ENCODE measurements around the gene GSAP.

GSAP gene

DNA sequence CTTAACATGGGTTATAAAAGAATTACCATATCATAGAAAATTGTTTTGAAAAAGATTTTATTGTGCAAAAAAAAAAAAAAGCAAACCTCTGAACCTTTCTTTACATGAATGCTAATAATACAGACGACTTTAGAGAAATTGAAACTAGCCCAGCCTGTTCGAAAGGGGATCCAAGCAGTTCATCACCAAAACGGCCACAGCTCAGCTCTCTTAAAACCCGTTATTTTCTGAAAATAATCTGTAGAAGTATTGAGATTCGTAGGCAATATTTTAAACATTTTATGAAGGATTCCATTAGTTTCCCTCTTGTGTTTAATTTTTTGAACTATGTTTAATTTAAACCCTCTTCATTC, 9.9 kb upstream of the GSAP start:
- no peak overlapping the region for H3K4me3 ChIP-seq (ENCODE audit: low read depth, low read length)
- no peak for DNase-seq (ENCODE audit: low read depth)
- no peak for TF ChIP-seq MYC (IDR thresholded peaks at IDR 0.05; ENCODE audit: low read depth, low read length)

GRCh38 chr7:77425101-77426051, 9.2 kb upstream of the GSAP start:
- no peak overlapping the region for H3K4me3 ChIP-seq (ENCODE audit: low read depth, low read length)
- TF ChIP-seq, protein P1, sequence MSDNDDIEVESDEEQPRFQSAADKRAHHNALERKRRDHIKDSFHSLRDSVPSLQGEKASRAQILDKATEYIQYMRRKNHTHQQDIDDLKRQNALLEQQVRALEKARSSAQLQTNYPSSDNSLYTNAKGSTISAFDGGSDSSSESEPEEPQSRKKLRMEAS (IDR thresholded peaks at IDR 0.05; ENCODE audit: low read depth, low read length): no peak
- TF ChIP-seq CTCF (IDR thresholded peaks at IDR 0.05; ENCODE audit: low read depth, low read length) (no peak), MYC (IDR thresholded peaks at IDR 0.05; ENCODE audit: low read depth, low read length) (no peak), POLR2A (IDR thresholded peaks at IDR 0.05; ENCODE audit: extremely low read depth, insufficient read length) (no peak)
- DNase-seq (ENCODE audit: low read depth): no peak

GRCh38 chr7:77422500-77422899, 6.4 kb upstream of the GSAP start:
- H3K4me3 ChIP-seq (ENCODE audit: low read depth, low read length): no peak overlapping the region
- TF ChIP-seq MYC (IDR thresholded peaks at IDR 0.05; ENCODE audit: low read depth, low read length): no peak
- no peak for TF ChIP-seq POLR2A (IDR thresholded peaks at IDR 0.05; ENCODE audit: extremely low read depth, insufficient read length)
- TF ChIP-seq, protein P1 (IDR thresholded peaks at IDR 0.05; ENCODE audit: low read depth, low read length): no peak
- no peak for TF ChIP-seq CTCF (IDR thresholded peaks at IDR 0.05; ENCODE audit: low read depth, low read length)
- no peak for DNase-seq (ENCODE audit: low read depth)

DNA sequence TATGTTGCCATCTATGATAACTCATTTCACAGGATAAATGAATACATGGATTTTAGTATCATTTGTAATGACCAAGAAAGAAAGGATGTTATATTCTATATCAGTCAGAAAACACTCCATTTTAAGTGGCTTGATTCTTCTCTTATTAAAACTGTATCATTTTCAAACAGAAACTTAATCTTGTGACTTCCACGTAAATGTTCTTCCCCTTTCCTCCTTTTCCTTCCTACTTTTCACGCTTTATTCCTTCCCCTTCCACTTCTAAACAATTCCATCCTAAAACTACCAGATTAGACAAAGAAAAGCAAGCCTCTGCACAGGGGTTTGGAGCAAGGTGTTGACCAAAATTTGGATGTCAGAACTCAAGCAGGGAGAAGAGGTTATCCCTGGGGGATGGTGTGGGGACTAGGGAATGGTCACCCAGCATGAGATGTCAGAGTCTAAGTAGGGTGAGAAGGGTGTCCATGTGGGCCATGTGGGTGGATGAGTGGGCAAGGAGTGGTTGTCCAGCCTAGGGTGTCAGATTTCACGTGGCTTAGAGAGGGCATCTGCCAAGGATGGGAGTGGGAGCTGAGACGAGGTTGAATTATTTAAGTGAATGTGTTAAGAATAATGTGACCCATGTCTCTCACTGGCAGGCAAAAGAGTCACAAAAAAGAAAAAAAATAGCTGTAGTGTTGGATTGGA, 5.0 kb upstream of the GSAP start:
- no peak overlapping the region for H3K4me3 ChIP-seq (ENCODE audit: low read depth, low read length)
- no peak for DNase-seq (ENCODE audit: low read depth)
- TF ChIP-seq CTCF (IDR thresholded peaks at IDR 0.05; ENCODE audit: low read depth, low read length) (no peak), MYC (IDR thresholded peaks at IDR 0.05; ENCODE audit: low read depth, low read length) (no peak), POLR2A (IDR thresholded peaks at IDR 0.05; ENCODE audit: extremely low read depth, insufficient read length) (no peak)
- TF ChIP-seq, protein P1 (IDR thresholded peaks at IDR 0.05; ENCODE audit: low read depth, low read length): no peak

GRCh38 chr7:77420438-77420837, 4.3 kb upstream of the GSAP start:
- no peak overlapping the region for H3K4me3 ChIP-seq (ENCODE audit: low read depth, low read length)
- DNase-seq (ENCODE audit: low read depth): no peak
- TF ChIP-seq MYC (IDR thresholded peaks at IDR 0.05; ENCODE audit: low read depth, low read length): no peak
- TF ChIP-seq CTCF (IDR thresholded peaks at IDR 0.05; ENCODE audit: low read depth, low read length): no peak
- no peak for TF ChIP-seq POLR2A (IDR thresholded peaks at IDR 0.05; ENCODE audit: extremely low read depth, insufficient read length)
- TF ChIP-seq, protein P1 (IDR thresholded peaks at IDR 0.05; ENCODE audit: low read depth, low read length): no peak

DNA sequence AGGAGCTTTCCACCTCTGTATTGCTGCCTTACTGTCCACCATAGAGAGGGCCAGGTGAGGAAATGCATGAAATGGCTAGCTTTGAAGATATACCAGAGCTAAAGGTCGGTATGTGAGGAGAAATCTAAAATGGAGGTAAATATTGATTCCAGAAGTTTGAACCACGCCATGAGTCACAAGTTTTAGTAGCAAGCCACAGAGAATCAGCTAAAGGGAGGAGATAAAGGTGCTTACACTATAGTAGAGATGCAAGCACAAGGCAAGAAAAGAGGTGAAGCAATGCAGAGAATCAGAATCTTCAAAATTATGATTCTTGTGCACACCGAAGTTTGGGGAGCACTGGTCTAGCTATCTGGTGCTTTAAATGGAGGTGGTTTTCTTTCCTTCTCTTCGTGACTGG, 3.0 kb upstream of the GSAP start:
- TF ChIP-seq, protein P1 (IDR thresholded peaks at IDR 0.05; ENCODE audit: low read depth, low read length): no peak
- no peak for TF ChIP-seq CTCF (IDR thresholded peaks at IDR 0.05; ENCODE audit: low read depth, low read length)
- TF ChIP-seq POLR2A (IDR thresholded peaks at IDR 0.05; ENCODE audit: extremely low read depth, insufficient read length): no peak
- no peak for TF ChIP-seq MYC (IDR thresholded peaks at IDR 0.05; ENCODE audit: low read depth, low read length)
- no peak for DNase-seq (ENCODE audit: low read depth)
- no peak overlapping the region for H3K4me3 ChIP-seq (ENCODE audit: low read depth, low read length)
